Measurements from ENCODE around the gene MED15. TPM values are rescaled to one million over a fixed set of nuclear protein-coding genes. Genes with fewer than 3 reads are reported as not detected.
"Not testable (repeated sequence)": the region's sequence is repeated elsewhere in the genome, so short reads cannot be mapped to it uniquely, and the experiment has no call there.

The MED15 gene
- total RNA-seq, 1 donor from 2014 or later, result 149 TPM

DNA sequence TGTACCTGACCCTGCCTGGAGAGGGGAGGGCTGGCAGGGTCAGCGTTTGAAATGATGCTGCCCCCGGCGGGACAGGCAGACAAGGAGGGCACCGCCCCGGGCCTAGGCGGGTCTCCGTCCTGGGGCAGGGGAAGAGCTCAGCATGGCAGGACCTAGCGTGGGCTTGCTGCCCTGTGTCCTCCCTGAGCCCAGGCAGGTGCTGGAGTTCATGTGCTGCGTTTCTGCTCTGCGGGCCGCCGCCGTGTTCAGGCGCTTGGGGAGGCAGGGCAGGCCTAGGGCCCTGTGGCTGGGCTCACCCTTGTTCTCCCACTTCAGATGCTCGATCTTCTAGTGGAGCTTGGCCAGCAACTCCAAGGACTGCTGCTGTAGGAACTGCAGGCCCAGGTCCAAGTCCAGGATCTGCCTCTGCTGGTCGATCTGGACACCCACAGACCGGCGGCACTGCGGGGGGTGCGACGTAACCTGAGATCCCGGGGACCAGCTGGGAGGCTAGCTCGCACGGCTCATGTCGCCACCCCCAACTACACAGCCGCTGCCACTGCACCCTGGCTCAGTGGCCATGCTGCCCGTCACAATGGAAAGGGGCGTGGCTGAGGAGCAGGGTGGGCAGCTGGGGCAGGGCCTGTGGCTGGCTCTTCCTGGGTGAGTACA is 84.4 kb downstream of the MED15 start:
- intact Hi-C loops (cut with micrococcal nuclease), result no loop called here

DNA sequence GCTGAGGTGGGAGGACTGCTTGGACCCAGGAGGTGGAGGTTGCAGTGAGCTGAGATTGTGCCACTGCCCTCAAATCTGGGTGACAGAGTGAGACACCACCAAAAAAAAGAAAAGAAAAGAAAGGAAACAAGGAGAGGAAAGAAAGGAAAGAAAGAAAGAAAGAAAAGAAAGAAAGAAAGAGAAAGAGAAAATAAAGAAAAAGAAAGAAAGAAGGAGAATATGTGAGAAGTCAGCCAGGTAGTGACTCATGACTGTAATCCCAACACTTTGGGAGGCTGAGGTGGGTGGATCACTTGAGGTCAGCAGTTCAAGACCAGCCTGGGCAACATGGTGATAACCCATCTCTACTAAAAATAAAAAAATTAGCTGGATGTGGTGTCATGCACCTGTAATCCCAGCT is 86.6 kb downstream of the MED15 start:
- intact Hi-C loops (cut with micrococcal nuclease), result not testable (repeated sequence)

DNA sequence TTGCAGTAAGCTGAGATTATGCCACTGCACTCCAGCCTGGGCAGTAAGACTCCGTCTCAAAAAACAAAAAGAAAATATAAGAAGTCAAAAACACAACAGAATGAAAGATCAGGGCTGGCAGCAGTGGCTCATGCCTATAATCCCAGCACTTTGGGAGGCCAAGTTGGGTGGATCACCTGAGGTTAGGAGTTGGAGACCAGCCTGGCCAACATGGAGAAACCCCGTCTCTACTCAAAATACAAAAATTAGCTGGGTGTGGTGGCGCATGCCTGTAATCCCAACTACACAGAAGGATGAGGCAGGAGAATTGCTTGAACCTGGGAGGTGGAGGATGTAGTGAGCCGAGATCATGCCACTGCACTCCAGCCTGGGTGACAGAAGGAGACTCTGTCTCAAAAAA is 87.1 kb downstream of the MED15 start:
- intact Hi-C loops (cut with micrococcal nuclease), result not testable (repeated sequence)

DNA sequence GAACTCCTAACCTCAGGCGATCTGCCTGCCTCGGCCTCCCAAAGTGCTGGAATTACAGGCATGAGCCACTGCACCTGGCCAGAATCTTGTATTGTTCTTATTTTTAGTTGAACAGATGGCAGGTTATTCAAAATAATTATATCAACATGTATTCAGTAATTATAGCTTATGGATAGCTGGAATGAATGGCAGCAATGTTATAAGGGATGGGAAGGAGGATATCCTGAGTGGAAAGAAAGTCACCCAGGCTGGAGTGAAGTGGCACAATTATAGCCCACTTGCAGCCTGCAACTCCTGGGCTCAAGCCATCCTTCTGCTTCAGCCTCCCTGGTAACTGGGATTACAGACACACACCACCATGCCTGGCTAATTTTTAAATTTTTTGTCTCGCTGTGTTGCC is 88.1 kb downstream of the MED15 start:
- intact Hi-C loops (cut with micrococcal nuclease), result no loop called here

DNA sequence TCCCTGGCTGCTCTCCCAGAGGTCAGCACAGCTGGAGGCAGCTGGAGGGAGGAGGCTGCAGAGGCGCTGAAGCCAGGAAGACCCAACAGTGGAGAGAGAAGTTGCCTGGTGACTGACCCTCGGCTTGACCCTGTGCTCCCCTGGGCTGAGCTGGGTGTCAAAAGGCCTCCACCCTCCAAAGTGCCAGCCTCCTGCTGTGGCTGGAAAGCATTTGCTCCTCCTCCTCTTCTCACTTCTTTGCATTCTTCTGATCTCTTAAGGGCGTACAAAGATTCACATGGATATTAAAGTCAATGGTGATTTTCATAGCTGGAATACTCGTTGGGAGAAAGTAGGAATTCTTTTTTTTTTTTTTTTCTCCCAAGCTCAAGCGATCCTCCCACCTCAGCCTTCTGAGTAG is 91.7 kb downstream of the MED15 start:
- intact Hi-C loops (cut with micrococcal nuclease), result no loop called here

DNA sequence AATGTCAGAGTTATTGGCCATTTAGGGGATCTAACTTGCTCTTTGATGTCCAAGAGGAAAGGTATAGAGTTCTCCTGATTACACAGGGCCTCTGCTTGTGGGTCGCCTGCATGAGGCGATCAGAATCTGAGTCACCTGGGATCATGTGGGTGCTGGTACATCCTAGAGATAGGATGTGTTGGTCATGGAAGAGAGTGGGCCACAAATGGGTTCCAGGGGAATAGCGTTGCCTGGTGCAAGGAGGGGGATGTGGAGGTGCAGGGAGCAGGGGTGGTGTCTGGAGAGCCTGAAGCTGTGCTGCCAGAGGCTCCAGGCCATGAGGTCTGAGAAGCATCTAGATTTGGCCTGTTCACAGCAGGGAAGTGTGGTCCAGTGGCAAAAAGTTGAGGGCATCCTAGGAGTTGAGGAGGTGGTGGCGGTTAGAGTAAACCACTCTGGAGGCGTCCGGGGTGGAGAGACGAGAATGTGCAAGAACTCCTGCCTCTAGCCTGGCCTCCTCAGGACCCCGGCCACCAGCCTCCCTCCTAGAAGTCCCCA is 92.8 kb downstream of the MED15 start:
- intact Hi-C loops (cut with micrococcal nuclease), result no loop called here

DNA sequence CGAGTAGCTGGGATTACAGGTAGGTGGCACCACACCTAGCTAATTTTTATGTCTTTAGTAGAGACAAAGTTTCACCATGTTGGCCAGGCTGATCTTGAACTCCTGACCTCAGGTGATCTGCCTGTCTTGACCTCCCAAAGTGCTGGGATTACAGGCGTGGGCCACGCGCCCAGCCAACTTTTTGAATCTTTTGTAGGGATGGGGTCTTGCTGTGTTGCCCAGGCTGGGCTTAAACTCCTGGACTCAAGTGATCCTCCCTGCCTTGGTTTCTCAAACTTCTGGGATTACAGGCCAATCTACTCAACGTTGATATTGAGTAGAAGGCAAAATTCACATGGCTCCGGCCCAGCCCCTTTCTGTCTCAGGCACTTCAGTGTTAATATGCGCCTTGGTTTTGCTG is 93.9 kb downstream of the MED15 start:
- intact Hi-C loops (cut with micrococcal nuclease), result no loop called here

DNA sequence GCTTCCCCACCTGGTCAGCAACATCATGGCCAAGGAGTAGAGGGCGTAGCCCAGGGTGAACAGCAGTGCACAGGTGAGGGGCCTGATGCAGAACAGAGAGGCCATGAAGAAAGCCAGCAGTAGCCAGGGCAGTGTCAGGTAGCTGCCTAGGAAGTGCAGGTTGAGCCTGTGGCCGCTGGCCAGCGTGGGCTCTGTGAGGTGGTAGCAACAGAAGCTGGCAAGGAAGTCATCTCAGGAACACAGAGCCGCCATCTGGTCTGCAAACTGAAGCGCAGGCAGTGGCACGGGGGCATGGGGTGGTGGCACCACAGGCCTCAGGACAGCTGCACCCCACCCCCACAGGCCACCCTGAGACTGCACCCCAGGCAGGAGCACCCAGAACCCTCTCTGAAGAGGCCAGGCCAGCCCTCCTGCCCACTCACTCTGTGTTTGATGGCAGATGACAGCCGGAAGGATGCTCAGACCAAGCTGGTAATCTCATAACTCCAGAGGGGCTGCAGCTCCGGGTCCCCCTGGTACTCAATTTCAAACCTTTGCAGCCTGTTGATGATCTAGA is 95.3 kb downstream of the MED15 start:
- intact Hi-C loops (cut with micrococcal nuclease), result no loop called here

DNA sequence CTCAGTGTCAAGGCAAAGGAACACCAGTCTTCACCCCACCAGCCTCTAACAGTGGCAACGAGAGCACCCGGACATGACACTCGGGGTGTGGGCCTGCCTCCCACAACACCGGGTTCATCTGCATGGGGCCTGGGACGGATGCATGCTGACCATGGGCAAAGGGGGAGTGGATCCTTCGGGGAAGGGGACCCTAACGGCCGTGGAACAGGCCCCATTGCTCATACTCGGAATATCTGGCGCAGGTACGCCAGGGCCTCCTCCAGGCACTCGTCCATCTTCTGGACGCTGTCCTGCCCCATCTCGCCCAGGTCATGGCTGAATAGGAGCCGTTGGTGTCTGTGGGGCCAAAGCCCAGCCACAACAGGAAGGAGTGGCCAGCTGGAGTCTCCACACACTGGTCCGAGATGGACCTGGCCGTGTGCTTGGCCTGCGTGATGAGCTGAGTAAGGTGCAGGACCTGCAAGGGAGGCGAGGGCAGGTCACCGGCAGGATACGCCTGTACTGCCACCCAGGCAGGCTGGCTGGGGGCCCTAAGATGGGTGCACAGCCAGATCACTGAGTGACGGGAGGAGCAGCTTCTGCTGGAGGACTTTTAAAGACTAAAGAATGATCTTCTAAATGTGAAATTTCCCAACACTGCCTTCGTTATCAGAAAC is 96.8 kb downstream of the MED15 start:
- intact Hi-C loops (cut with micrococcal nuclease), result no loop called here

DNA sequence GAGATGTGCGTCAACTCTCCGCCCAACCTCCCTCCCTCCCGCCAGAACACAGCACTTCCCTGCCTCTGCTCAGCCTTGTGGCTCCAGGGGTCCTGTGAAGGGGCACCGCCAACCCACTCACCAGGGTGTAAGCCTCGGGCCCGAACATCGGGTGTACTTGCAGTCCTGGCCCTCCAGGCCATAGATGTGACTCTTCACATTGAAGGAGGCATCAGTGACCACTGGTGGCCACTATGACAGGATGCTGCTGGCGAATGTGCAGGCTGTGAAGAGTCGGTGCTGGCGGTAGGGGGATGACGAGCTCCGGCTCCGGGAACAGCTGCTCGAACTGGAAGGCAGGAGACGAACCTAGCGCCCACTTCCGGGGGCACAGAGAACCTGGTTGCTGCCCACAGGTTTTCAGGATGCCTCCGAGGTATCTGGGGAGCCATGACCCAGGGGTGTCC is 97.4 kb downstream of the MED15 start:
- intact Hi-C loops (cut with micrococcal nuclease), result no loop called here

DNA sequence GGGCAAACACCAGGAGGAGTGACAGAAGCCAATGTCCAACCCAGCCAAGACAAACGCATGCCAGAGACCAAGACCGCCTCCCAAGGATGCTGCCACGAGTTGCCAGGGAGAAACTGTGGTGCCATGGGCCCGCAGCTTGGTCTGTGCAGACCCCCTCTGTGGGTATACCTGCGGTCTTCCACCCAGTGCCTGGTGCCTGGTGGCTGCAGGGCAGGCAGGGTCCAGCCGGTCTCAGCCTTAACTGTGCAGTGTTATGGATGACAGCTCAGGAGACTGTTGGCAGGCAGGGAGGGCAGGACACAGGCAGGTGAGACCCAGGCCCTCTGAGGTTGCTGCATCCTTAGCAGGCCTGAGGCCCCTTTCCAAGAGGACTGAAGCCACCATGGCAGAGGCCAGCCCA is 97.9 kb downstream of the MED15 start:
- intact Hi-C loops (cut with micrococcal nuclease), result no loop called here

DNA sequence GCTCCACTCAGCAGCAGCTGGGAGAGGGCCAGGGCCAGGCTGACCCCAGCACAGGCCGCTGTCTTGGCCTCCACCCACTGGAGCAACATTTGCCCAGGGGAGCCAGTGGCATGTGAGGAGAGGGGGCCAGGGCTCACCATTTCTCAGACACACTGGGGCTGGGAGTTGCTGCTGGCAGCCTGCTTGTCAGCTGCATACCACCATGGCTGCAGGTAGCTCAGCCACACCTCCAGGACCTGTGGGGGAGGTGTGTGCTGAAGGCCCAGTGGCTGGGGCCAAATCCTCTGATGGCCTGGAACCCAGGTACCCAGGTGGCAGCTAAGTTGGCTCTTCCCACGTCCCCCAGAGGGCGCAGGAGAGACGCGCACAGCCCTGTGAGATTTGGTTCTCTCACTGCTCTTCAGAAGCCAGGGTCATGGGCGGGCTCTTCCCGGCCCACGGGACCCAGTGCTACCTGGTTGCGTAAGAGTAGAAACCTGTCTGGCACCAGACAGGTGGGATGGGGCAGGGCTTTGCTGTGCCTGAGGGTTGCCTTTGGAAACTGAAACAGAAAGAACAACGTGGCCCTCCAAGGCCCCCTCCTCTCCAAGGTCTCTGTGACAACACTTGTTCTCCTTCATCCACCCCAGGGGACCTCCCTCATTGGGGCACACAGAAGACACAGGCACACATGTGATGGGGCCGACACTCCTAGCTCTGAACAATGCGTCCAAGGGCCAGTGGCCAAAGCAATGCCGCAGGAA is 98.8 kb downstream of the MED15 start:
- intact Hi-C loops (cut with micrococcal nuclease), result no loop called here

DNA sequence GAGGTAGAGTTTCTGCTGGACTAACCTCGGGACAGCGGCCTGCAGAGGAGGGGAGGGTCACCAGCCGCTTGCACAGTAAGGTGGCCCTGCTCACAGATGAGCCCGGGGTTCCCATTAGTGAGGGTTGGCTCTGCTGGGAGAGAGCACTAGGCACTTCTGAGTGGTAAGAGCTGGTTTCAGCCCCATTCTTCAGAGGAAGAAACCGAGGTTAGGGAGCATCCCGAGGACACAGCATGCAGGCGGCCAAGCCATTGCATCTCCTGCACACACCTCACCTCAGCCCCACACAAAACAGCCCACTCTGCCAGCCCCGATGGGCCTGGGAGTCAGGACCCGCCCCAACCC is 99.3 kb downstream of the MED15 start:
- intact Hi-C loops (cut with micrococcal nuclease), result no loop called here

DNA sequence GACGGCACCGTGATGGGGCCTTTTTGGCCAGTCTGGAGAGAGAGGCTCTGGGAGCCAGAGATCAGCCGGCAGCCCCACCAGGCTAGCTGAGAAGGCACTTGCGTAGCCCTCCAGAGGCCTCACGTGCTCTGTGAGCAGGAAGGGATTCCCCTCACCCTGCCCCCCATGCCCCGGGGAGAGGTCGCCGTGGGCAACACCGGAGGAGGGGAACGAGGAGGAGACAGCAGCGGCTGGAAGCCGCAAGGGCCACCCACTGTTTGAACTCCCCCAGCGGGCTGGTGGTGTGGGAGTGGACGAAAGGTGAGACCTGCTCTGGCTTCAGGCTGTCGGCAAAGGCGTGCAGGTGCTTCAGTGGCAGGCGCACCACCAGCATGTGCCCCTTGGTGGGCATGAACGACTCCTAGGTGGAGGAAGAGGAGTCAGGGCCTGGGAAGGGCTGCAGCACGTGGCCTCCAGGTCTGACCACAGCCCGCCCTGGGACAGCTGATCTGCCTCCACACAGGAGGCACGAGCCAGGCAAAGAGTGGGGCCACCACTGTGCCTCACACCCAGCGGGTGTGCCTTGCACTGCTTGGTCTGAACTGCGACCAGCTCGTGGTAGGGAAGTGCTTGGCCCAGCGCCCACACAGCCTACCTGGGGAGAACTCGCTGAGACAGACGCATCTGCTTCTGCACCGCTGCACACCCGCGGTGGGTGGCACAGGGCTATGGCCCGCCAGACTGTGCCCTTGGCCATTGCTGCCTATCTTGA is 99.9 kb downstream of the MED15 start:
- intact Hi-C loops (cut with micrococcal nuclease), result no loop called here

DNA sequence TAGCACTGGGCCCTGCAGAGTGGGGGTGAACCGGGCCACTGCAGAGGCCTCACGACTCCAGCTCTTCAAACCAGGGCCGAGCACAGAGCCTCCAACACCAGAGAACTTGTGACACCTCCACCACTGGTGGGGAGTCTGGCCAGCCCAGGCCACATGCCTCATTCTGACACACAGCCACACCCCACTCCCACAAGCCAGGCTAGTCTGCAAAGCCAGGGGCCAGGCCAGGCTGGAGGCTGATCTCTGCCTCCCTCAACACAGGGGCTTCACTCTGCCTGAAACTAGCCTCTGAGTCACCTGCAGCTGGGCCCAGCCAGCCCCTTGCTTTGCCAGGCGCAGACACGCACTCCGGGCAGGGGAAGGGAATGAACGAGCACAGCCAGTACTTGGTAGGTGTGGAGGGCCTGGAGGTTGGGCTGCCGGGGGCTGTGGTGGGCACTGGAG is 102.9 kb downstream of the MED15 start:
- intact Hi-C loops (cut with micrococcal nuclease), result no loop called here

DNA sequence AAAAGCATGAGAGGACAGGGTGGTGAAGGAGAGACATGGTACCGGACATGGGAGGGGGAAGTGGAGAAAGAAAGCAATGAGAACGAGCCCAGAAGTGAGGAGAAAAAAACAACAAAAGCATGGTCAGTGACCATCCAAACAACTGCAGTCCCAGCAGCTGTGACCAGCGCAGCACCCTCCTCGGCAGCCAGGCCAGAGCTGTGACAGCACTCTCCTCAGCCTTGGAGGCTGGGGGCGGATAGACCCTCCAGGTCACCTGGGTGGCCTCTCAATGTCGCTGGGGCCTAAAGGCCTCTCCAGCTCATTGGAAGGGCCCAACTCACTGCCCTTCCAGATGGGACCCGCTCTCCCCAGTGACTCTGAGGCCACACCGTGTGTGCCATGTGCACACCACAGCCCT is 103.3 kb downstream of the MED15 start:
- intact Hi-C loops (cut with micrococcal nuclease), result no loop called here

DNA sequence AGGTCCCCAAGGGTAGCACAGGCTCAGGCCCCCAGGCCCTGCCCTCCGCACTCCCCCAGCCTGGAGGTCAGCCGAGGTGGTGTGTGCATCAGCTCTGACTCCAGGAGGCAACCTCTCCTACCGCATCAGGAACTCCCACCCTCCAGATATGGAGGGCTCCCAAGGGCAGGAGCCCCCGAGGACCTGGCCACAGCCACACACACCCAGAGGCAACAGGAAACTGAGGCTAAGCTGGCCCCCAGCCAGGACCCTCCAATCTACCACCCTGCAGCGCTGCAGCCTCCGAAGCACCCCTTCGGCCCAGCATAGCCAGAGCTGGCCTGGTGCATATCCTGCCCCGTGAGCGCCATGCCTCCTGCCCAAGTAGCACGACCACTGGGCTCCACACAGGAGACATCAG is 104.0 kb downstream of the MED15 start:
- intact Hi-C loops (cut with micrococcal nuclease), result no loop called here

DNA sequence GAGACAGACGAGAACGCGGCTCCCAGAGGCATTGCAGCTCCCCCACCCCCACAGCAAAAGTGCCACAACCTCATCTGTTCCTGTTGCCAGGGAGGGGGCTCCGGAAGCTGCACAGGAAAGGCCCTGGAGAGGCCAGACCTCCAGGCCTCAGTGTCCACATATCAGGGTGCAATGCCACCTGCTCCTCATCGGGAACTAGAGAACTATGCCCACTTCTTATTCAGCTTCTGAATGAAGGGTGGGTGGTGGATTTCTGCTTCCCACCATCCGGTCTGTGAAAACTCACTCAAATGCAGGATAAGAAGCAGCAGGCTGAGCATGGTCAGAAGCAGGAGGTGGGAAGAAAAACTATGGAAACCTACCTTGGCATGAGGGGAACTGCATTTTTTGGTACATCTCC is 105.9 kb downstream of the MED15 start:
- intact Hi-C loops (cut with micrococcal nuclease), result no loop called here

DNA sequence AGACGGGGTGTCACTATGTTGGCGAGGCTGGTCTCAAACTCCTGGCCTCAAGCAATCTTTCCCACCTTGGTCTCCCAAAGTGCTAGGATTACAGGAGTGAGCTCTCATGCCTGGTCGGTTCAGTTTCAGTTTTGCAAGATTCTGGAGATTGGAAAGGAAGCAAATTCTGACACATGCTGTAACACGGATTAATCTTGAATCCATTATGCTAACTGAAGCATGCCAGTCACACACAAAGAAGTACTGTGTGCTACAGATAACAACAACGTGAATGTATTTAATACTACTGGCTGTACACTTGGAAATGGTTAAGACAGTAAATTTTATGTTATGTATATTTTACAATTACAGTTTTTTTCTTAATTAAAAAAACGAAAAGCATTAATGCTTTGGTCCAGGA is 107.6 kb downstream of the MED15 start:
- intact Hi-C loops (cut with micrococcal nuclease), result no loop called here

DNA sequence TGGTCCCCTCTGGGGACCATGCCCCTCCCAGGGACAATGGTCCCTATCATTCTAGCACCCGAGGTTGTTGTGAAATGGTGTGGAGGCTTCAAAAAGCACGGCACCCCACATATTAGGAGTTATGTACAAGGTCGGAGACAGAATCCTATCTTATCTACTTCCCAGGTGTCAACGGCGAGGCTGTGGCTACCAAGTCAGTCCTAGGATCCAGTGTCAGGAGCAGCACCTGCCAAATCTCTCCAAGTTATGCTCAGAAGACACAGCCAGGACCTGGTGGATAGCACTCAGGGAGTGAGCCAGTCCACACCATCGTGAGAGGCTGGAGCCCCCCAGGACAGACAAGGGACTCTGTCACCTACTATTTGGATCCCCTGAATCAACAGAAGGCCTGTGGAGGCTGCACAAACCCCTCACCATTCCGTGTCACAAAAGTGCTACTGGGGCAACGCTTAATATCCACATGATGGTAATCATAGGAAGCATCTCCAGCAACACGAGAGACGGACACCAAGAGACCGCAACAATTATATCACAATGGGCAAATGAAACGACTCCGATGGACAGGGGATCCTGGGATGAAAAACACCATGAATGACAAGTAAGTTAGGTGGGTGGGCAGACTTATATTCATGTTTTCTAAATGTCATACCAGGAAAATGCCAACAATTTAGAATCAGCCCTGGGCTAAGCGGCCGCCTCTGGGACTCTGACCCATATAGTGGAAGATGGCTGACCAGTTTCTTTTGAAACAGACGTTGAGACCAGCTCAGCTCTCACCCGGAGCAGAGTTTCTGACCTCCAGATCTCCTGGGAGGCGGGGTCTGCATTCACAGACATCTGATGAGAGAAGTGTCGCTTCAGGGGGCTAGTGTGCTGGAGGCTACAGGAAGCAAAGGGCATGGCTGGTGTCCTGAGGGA is 108.4 kb downstream of the MED15 start:
- intact Hi-C loops (cut with micrococcal nuclease), result no loop called here
